Measurements from ENCODE around the gene CDC25B. TPM values are rescaled to one million over a fixed set of nuclear protein-coding genes. Genes with fewer than 3 reads are reported as not detected.

The CDC25B gene
- total and polyA plus RNA-seq, 2 of the 13 experiments (the other 11 are each of a cell fraction or from before 2014, with no cell fraction given): 14.5 to 19.4 TPM

GRCh38 chr20:3786665-3787323 lies 9.3 kb upstream of the CDC25B start, which contains the start of gene CENPB (continued):
- TF ChIP-seq ZSCAN5A (CRISPR knock-in tag; IDR thresholded peaks at IDR 0.05; ENCODE audit: borderline replicate concordance) (no peak; the same call in 1 of the 2 replicates), ZNF792 (CRISPR knock-in tag; IDR thresholded peaks at IDR 0.05) (0 out of 2 replicates have a peak, but pooled peaks have one; percentile 16), MTA3 (CRISPR knock-in tag; IDR thresholded peaks at IDR 0.05) (no peak), TCF12 (IDR thresholded peaks at IDR 0.05) (no peak), TCF12 (CRISPR knock-in tag; IDR thresholded peaks at IDR 0.05) (no peak), CEBPG (CRISPR knock-in tag; IDR thresholded peaks at IDR 0.05) (no peak; the same call in 1 of the 2 replicates), SMAD3 (CRISPR knock-in tag; IDR thresholded peaks at IDR 0.05) (no peak), PBX2 (CRISPR knock-in tag; IDR thresholded peaks at IDR 0.05) (no peak), NKX3-1 (CRISPR knock-in tag; IDR thresholded peaks at IDR 0.05) (no peak), GPN1 (CRISPR knock-in tag; IDR thresholded peaks at IDR 0.05; ENCODE audit: borderline replicate concordance) (no peak; the same call in 1 of the 2 replicates), ETV6 (CRISPR knock-in tag; conservative IDR thresholded peaks at IDR 0.05) (0 out of 2 replicates have a peak, but pooled peaks have one; percentile 20), MBNL3 (CRISPR knock-in tag; conservative IDR thresholded peaks at IDR 0.05) (no peak), ZNF34 (CRISPR knock-in tag; IDR thresholded peaks at IDR 0.05; ENCODE audit: borderline replicate concordance) (no peak), HCFC1 (IDR thresholded peaks at IDR 0.05; ENCODE audit: low read depth, low read length) (peak; percentile 43; the same call in 1 of the 2 replicates), KDM5B (CRISPR knock-in tag; IDR thresholded peaks at IDR 0.05; ENCODE audit: borderline replicate concordance) (no peak), ERF (CRISPR knock-in tag; IDR thresholded peaks at IDR 0.05) (0 out of 2 replicates have a peak, but pooled peaks have one; percentile 40), ZNF672 (CRISPR knock-in tag; IDR thresholded peaks at IDR 0.05) (no peak), ZNF414 (CRISPR knock-in tag; IDR thresholded peaks at IDR 0.05) (no peak), MAFF (IDR thresholded peaks at IDR 0.05; ENCODE audit: low read depth, low read length) (no peak), TBP (CRISPR knock-in tag; IDR thresholded peaks at IDR 0.05) (no peak), REPIN1 (CRISPR knock-in tag; IDR thresholded peaks at IDR 0.05; ENCODE audit: borderline replicate concordance, low read depth) (peak; percentile 37; the same call in 1 of the 2 replicates), ZKSCAN1 (IDR thresholded peaks at IDR 0.05; ENCODE audit: low read length) (no peak), ZNF605 (CRISPR knock-in tag; IDR thresholded peaks at IDR 0.05) (no peak), ZNF251 (CRISPR knock-in tag; IDR thresholded peaks at IDR 0.05) (no peak), ZNF432 (CRISPR knock-in tag; IDR thresholded peaks at IDR 0.05; ENCODE audit: borderline replicate concordance) (no peak), TFAP4 (IDR thresholded peaks at IDR 0.05; ENCODE audit: borderline replicate concordance, low read depth) (no peak; the same call in 1 of the 2 replicates), MLLT10 (CRISPR knock-in tag; IDR thresholded peaks at IDR 0.05) (no peak), PHF21A (CRISPR knock-in tag; IDR thresholded peaks at IDR 0.05) (0 out of 2 replicates have a peak, but pooled peaks have one; percentile 8), RAD51 (IDR thresholded peaks at IDR 0.05; ENCODE audit: borderline replicate concordance) (no peak), DR1 (CRISPR knock-in tag; IDR thresholded peaks at IDR 0.05) (no peak; the same call in 1 of the 2 replicates)

Data from HepG2 (cell line).